ENCODE results near the gene GKN1. TPM values are rescaled to one million over a fixed set of nuclear protein-coding genes. Genes with fewer than 3 reads are reported as not detected.

Gene GKN1, protein sequence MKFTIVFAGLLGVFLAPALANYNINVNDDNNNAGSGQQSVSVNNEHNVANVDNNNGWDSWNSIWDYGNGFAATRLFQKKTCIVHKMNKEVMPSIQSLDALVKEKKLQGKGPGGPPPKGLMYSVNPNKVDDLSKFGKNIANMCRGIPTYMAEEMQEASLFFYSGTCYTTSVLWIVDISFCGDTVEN
- total RNA-seq = not detected in 2 replicates

DNA sequence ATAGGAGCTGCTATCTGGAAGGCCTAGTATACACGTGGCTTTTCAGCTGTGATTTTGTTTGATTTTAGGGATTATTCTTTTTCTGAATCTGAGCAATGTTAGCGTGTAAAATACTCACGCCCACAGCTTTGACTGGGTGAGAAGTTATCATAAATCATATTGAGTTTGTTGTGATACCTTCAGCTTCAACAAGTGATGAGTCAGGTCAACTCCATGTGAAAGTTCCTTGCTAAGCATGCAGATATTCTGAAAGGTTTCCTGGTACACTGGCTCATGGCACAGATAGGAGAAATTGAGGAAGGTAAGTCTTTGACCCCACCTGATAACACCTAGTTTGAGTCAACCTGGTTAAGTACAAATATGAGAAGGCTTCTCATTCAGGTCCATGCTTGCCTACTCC is at the start of gene GKN1:
TSS of gene GKN1 (plus strand) at position 386 of the 400 bp plus-strand sequence. CDS start 42 bp downstream, outside the sequence.

DNA sequence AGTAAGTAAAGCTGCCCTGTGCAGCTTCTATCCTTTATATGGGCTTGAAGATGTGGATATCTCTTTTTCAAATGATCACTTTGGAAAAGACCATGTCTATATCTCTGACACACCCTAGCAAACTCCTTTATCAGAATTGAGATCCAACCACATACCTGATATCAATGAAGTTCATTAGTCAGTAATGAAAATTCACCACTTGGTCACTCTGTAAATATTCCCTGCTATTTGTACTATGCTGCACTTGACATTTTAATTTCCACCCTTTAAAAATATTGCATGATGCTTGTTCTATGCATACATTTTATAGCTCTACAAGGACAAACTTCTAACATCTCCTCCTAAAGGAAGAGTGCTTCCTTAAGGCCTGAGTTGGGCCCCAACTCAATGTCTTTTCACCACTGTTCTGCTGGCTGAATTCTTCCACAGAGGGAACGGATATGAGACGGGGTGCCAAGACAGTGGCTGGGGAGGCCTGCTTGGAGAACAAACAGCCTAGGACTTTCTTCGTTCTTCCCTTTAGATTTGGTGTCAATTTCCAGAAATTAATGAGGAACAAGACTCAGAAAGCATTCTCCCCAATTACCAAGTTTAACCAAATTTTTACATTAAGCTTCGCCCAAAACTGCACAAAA is 21.4 kb upstream of the GKN1 start, which contains the start of gene GKN2:
TSS of gene GKN2 (minus strand) at position 7 of the 635 bp plus-strand sequence. CDS start 32 bp downstream, outside the sequence.

DNA sequence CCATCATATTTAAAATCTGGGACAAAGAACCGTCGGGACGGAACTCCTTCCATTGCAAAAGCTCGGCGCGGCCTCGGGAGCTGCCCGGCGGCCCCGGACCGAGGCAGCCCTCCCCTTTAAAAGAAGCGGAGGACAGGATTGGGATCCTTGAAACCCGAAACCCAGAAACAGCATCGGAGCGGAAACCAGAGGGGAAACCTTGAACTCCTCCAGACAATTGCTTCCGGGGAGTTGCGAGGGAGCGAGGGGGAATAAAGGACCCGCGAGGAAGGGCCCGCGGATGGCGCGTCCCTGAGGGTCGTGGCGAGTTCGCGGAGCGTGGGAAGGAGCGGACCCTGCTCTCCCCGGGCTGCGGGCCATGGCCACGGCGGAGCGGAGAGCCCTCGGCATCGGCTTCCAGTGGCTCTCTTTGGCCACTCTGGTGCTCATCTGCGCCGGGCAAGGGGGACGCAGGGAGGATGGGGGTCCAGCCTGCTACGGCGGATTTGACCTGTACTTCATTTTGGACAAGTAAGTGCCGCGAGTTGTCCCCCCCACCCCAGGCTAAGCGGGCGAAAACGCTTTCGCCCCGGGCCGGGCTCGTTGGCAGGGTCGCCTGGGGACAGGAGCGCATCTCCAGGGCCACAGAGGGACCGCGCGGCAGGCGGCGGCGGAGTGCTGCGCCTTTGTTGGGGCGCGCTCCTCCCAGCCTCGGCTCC is 38.9 kb downstream of the GKN1 start, which contains the start of gene ANTXR1:
TSS of gene ANTXR1 (plus strand) at position 38 of the 698 bp plus-strand sequence. CDS start at position 359, 321 bp downstream.

Other genes starting within 250 kb of the GKN1 start
- gene ARHGAP25, start 239.8 kb upstream of the GKN1 start, total RNA-seq = 0.79 and 2.2 TPM in 2 replicates
- gene BMP10, start 103.2 kb upstream of the GKN1 start, total RNA-seq = not detected in 2 replicates
- gene GKN2, start 21.7 kb upstream of the GKN1 start, total RNA-seq = not detected in 2 replicates
- 21.9 and 22.8 TPM in 2 replicates for gene ANTXR1, start 38.5 kb downstream of the GKN1 start, total RNA-seq